H1 (cell line): ENCODE data around the gene BDKRB1. TPM values are rescaled to one million over a fixed set of nuclear protein-coding genes. Genes with fewer than 3 reads are reported as not detected.

Experiments used
- CTCF ChIA-PET: fragments of 300-600 bp; sonication (Branson Sonifier 250); formaldehyde crosslinking; loops from one replicate; lab custom pipeline; 2021; ENCODE audit not compliant: partially characterized antibody; lab: Charles Lee
- POLR2A ChIA-PET: fragments of 300-600 bp; sonication (Branson Sonifier 250); formaldehyde crosslinking; loops from one replicate; lab custom pipeline; 2021; ENCODE audit warnings: inconsistent platforms; ENCODE audit not compliant: partially characterized antibody; lab: Charles Lee
- DNase-seq, 2 experiments: peaks; one replicate each; pipeline versions ENCODE4 v3.0.0 to v3.0.0-alpha.2; 2010 to 2022; ENCODE audit warnings: low spot score in 2 of 2, low read depth in 1 of 2, mixed read lengths in 1 of 2
- FAIRE-seq: peaks from 2 replicates; lab custom pipeline; 2011; peaks lifted over from hg19 to GRCh38; lab: Jason Lieb, UNC
- H2AFZ ChIP-seq: 2 replicates; pipeline ENCODE4 v1.8.1; 2012; ENCODE audit warnings: low read length, inconsistent platforms
- H2AK5ac ChIP-seq: 2 replicates; pipeline ENCODE4 v1.6.1; 2013; ENCODE audit warnings: low read depth, low read length
- H2BK120ac ChIP-seq: replicated peaks from 2 replicates; pipeline ENCODE3; 2013; ENCODE audit warnings: low read depth, low read length, inconsistent platforms
- H2BK12ac ChIP-seq: 2 replicates; pipeline ENCODE4 v1.6.1; 2013; ENCODE audit warnings: low read depth, low read length
- H2BK15ac ChIP-seq: 2 replicates; pipeline ENCODE4 v1.6.1; 2013; ENCODE audit warnings: low read length
- H2BK20ac ChIP-seq: 2 replicates; pipeline ENCODE4 v1.6.1; 2013; ENCODE audit warnings: low read length
- H2BK5ac ChIP-seq: 2 replicates; pipeline ENCODE4 v1.6.1; 2013; ENCODE audit warnings: low read depth, low read length
- H3K14ac ChIP-seq: 2 replicates; pipeline ENCODE4 v1.6.1; 2013; ENCODE audit warnings: inconsistent platforms; ENCODE audit not compliant: insufficient read length
- H3K18ac ChIP-seq: 2 replicates; pipeline ENCODE4 v1.6.1; 2013; ENCODE audit warnings: low read length; ENCODE audit errors: extremely low read depth
- H3K23ac ChIP-seq: 2 replicates; pipeline ENCODE4 v1.6.1; 2013; ENCODE audit warnings: inconsistent platforms; ENCODE audit not compliant: insufficient read length
- H3K23me2 ChIP-seq: 2 replicates; pipeline ENCODE4 v1.6.1; 2013; ENCODE audit warnings: low read depth, low read length
- H3K27ac ChIP-seq: 2 replicates; pipeline ENCODE4 v1.6.1; 2011; ENCODE audit warnings: low read depth, low read length, inconsistent platforms
- H3K27me3 ChIP-seq, 4 experiments: replicated peaks in 1 of 4; 1 replicate in 1 of 4; 2 replicates in 3 of 4; pipeline versions ENCODE4 v1.6.1 to v1.8.1; 2011 to 2013; ENCODE audit warnings: low read length in 3 of 4, mild to moderate bottlenecking in 3 of 4, inconsistent platforms in 2 of 4, mixed read lengths in 2 of 4, moderate library complexity in 1 of 4; ENCODE audit not compliant: control insufficient read depth in 3 of 4, insufficient read depth in 3 of 4; ENCODE audit errors: extremely low read depth in 1 of 4
- H3K36me3 ChIP-seq, 4 experiments: 2 replicates each; pipeline versions ENCODE4 v1.6.1 to v1.8.1; 2011 to 2013; ENCODE audit warnings: mild to moderate bottlenecking in 4 of 4, low read length in 3 of 4, moderate library complexity in 2 of 4, control low read depth in 1 of 4, inconsistent platforms in 1 of 4; ENCODE audit not compliant: insufficient read depth in 4 of 4, control insufficient read depth in 2 of 4
- H3K4ac ChIP-seq: replicated peaks from 2 replicates; pipeline ENCODE3; 2013; ENCODE audit warnings: low read length, low read depth, mixed read lengths, inconsistent platforms; ENCODE audit not compliant: insufficient read length
- H3K4me1 ChIP-seq, 4 experiments: replicated peaks in 1 of 4; 1 replicate in 1 of 4; 2 replicates in 3 of 4; pipeline versions ENCODE4 v1.6.1 to v1.8.1; 2011 to 2013; ENCODE audit warnings: low read length in 3 of 4, inconsistent platforms in 2 of 4, mixed read lengths in 1 of 4; ENCODE audit not compliant: insufficient read depth in 4 of 4, control insufficient read depth in 3 of 4
- H3K4me2 ChIP-seq, 2 experiments: 2 replicates each; pipeline versions ENCODE4 v1.6.1 to v1.8.1; 2011 to 2013; ENCODE audit warnings: low read depth in 2 of 2, low read length in 2 of 2, control low read depth in 1 of 2, inconsistent platforms in 1 of 2, mild to moderate bottlenecking in 1 of 2; ENCODE audit not compliant: insufficient read depth in 1 of 2
- H3K4me3 ChIP-seq, 4 experiments: fragments of 200-600, 300-600 bp in 1 of 4; sonication (generic), shearing (Covaris generic), sonication (Bioruptor Twin) in 1 of 4; 2 replicates each; pipeline versions ENCODE4 v1.5.1 to v1.8.1; 2011 to 2016; ENCODE audit warnings: low read length in 4 of 4, low read depth in 3 of 4, control low read depth in 2 of 4, inconsistent platforms in 2 of 4, mild to moderate bottlenecking in 2 of 4, mixed read lengths in 1 of 4, moderate library complexity in 1 of 4; ENCODE audit not compliant: insufficient read depth in 2 of 4; ENCODE audit errors: extremely low read depth in 1 of 4
- H3K56ac ChIP-seq: replicated peaks from 2 replicates; pipeline ENCODE3; 2013; ENCODE audit warnings: low read depth, mild to moderate bottlenecking, mixed read lengths, low read length, inconsistent platforms; ENCODE audit not compliant: insufficient read length
- H3K79me1 ChIP-seq: 2 replicates; pipeline ENCODE4 v1.6.1; 2013; ENCODE audit warnings: low read depth, low read length, control low read depth
- H3K79me2 ChIP-seq, 2 experiments: 2 replicates each; pipeline versions ENCODE4 v1.6.1 to v1.8.1; 2012 to 2013; ENCODE audit warnings: low read length in 2 of 2, mild to moderate bottlenecking in 2 of 2, inconsistent platforms in 1 of 2; ENCODE audit not compliant: insufficient read depth in 2 of 2, control insufficient read depth in 1 of 2
- H3K9ac ChIP-seq, 4 experiments: replicated peaks in 1 of 4; 1 replicate in 1 of 4; 2 replicates in 3 of 4; pipeline versions ENCODE4 v1.6.1 to v1.8.1; 2011 to 2013; ENCODE audit warnings: low read depth in 3 of 4, low read length in 3 of 4, control low read depth in 2 of 4, mild to moderate bottlenecking in 2 of 4, moderate library complexity in 2 of 4, inconsistent platforms in 1 of 4; ENCODE audit errors: extremely low read depth in 1 of 4
- H3K9me3 ChIP-seq, 2 experiments: 2 replicates each; pipeline versions ENCODE4 v1.6.1 to v1.8.1; 2012 to 2013; ENCODE audit warnings: mild to moderate bottlenecking in 2 of 2, moderate library complexity in 2 of 2, control low read depth in 1 of 2, inconsistent platforms in 1 of 2, low read depth in 1 of 2, low read length in 1 of 2, mixed read lengths in 1 of 2; ENCODE audit not compliant: insufficient read depth in 2 of 2
- H4K20me1 ChIP-seq, 2 experiments: replicated peaks in 1 of 2; 2 replicates each; pipeline versions ENCODE3 to v1.8.1; 2011 to 2013; ENCODE audit warnings: inconsistent platforms in 2 of 2, low read length in 2 of 2, mild to moderate bottlenecking in 1 of 2; ENCODE audit not compliant: insufficient read depth in 2 of 2, control insufficient read depth in 1 of 2
- H4K5ac ChIP-seq: 2 replicates; pipeline ENCODE4 v1.6.1; 2013; ENCODE audit warnings: low read length, low read depth, mixed read lengths, inconsistent platforms; ENCODE audit not compliant: insufficient read length
- H4K8ac ChIP-seq: 2 replicates; pipeline ENCODE4 v1.8.0; 2013; ENCODE audit warnings: mild to moderate bottlenecking, moderate library complexity, low read length, inconsistent platforms; ENCODE audit not compliant: insufficient read depth; ENCODE audit errors: extremely low read depth
- H4K91ac ChIP-seq: replicated peaks from 2 replicates; pipeline ENCODE3; 2013; ENCODE audit warnings: low read length, mixed read lengths, inconsistent platforms; ENCODE audit not compliant: insufficient read length
- CBX8 ChIP-seq: fragments of 300-800, 300-1000 bp; sonication (generic); IDR thresholded peaks from 2 replicates; pipeline ENCODE4 v1.7.1; 2016; ENCODE audit warnings: low read depth, low read length, borderline replicate concordance
- SUZ12 ChIP-seq: fragments of 200-600 bp; sonication (generic); IDR thresholded peaks from 2 replicates; pipeline ENCODE4 v1.6.1; 2012; ENCODE audit warnings: mild to moderate bottlenecking, inconsistent platforms, low read length, moderate library complexity, mixed read lengths
- YY1 ChIP-seq: IDR thresholded peaks from 2 replicates; pipeline ENCODE4 v1.6.1; 2011; ENCODE audit warnings: low read depth, mild to moderate bottlenecking, low read length
- WGBS, 2 experiments: shearing (Covaris generic) in 1 of 2; methylation state at CpG; one replicate each; pipeline versions ENCODE4 v1.1.6 to v1.1.7; 2013 to 2015; ENCODE audit warnings: low lambda C conversion rate in 2 of 2, mixed read lengths in 2 of 2, inconsistent platforms in 1 of 2, low coverage in 1 of 2, missing lambda C conversion rate in 1 of 2; ENCODE audit not compliant: insufficient replicate concordance in 2 of 2, insufficient coverage in 1 of 2, insufficient read length in 1 of 2; ENCODE audit errors: extremely low coverage in 1 of 2, missing lambda C conversion rate in 1 of 2; 5-methylcytosine and 5-hydroxymethylcytosine counted together
- polyA plus RNA-seq, 7 experiments: library from polyadenylated mRNA; depleted of rRNA in 3 of 7; stranded (reverse) in 5 of 7; unstranded in 2 of 7; fragments of >200 nt in 5 of 7; fragments of 200-250 nt in 2 of 7; gene quantifications; 1 replicate in 5 of 7; 2 replicates in 1 of 7; 4 replicates in 1 of 7; pipeline versions ENCODE4 v1.2.1 to v1.2.3, GENCODE V29; 2011 to 2013; ENCODE audit warnings: missing spikeins in 2 of 7, mixed read lengths in 2 of 7
- total RNA-seq: library from RNA; stranded (reverse); fragmentation: NEBNext Ultra II Directional; extraction: Animal tissue kit (Norgen Biotek cat#: 25700); gene quantifications from 2 replicates; pipeline ENCODE4 v1.2.1, GENCODE V29; 2021

The BDKRB1 gene
- total and polyA plus RNA-seq, 2 of the 8 experiments (the other 6 are each of a cell fraction or from before 2014, with no cell fraction given) = 0.27 TPM; not detected in 1

GRCh38 chr14:96247031-96247430 is 9.0 kb upstream of the BDKRB1 start:
- H2AK5ac ChIP-seq = no peak overlapping the region
- H3K9ac ChIP-seq = no peak overlapping the region
- no peak overlapping the region for H2AFZ ChIP-seq
- H2BK15ac ChIP-seq = no peak overlapping the region
- H3K9me3 ChIP-seq = peaks cover 1 to 10% of the 10 kb centered on the region in 2 experiments; a peak in 2 of 4 replicates
- no peak overlapping the region for H3K56ac ChIP-seq
- DNase-seq (no peak), FAIRE-seq (no peak)
- H2BK20ac ChIP-seq = no peak overlapping the region
- H2BK120ac ChIP-seq = no peak overlapping the region
- H3K79me2 ChIP-seq = no peaks in the 10 kb centered on the region
- no peak overlapping the region for H2BK5ac ChIP-seq
- no peak overlapping the region for H3K14ac ChIP-seq
- H3K27me3 ChIP-seq = no peaks in the 10 kb centered on the region
- no peak overlapping the region for H3K4me2 ChIP-seq
- 91% methylated on average over 6 of the region's 6 CpGs; no CpG with 5 or more reads in 1 of the 2 experiments for WGBS, 2 experiments
- no peak overlapping the region for H4K91ac ChIP-seq
- H3K27ac ChIP-seq = no peak overlapping the region
- H3K23ac ChIP-seq = no peak overlapping the region
- H2BK12ac ChIP-seq = no peak overlapping the region
- peaks cover 0 to 4% (median 2%) of the 10 kb centered on the region in 4 experiments; a peak in 2 of 7 replicates for H3K4me1 ChIP-seq
- POLR2A ChIA-PET = interaction anchor here (0.5 kb wide), 1 partner anchor 880 kb away, joined by 3 read pairs; no protein-coding TSS in a partner anchor
- no peaks in the 10 kb centered on the region for H4K20me1 ChIP-seq
- H3K23me2 ChIP-seq = no peaks in the 10 kb centered on the region
- no peak overlapping the region for H3K18ac ChIP-seq
- no peak overlapping the region for H3K4me3 ChIP-seq
- no peak overlapping the region for H3K4ac ChIP-seq
- CTCF ChIA-PET = interaction anchor here (1.6 to 2.5 kb wide), 2 partner anchors 28 to 146 kb away, joined by 5 to 10 read pairs; no protein-coding TSS in a partner anchor
- no peak overlapping the region for H4K8ac ChIP-seq
- no peak overlapping the region for H4K5ac ChIP-seq
- H3K79me1 ChIP-seq = no peaks in the 10 kb centered on the region
- no peaks in the 10 kb centered on the region for H3K36me3 ChIP-seq
- TF ChIP-seq YY1 = no peak
- TF ChIP-seq SUZ12 = no peak
- TF ChIP-seq CBX8 = no peak
